Mucosa of rectum (tissue), 2 donors: ENCODE results near the gene FILIP1L.

Source experiments
- H3K27ac ChIP-seq, 2 donors: one replicate each; pipeline ENCODE4 v1.7.0; 2013; ENCODE audit warnings: inconsistent platforms in 2 of 2, low read depth in 2 of 2, low read length in 2 of 2
- H3K27me3 ChIP-seq, 2 donors: one replicate each; pipeline ENCODE4 v1.7.0; 2013; ENCODE audit warnings: low read length in 2 of 2; ENCODE audit not compliant: control insufficient read depth in 2 of 2, insufficient read depth in 2 of 2
- H3K36me3 ChIP-seq, 2 donors: one replicate each; pipeline ENCODE4 v1.7.0; 2013; ENCODE audit warnings: low read length in 2 of 2; ENCODE audit not compliant: control insufficient read depth in 2 of 2, insufficient read depth in 2 of 2
- H3K4me1 ChIP-seq, 2 donors: one replicate each; pipeline ENCODE4 v1.7.0; 2013; ENCODE audit warnings: low read length in 2 of 2, mild to moderate bottlenecking in 1 of 2; ENCODE audit not compliant: control insufficient read depth in 2 of 2, insufficient read depth in 2 of 2
- H3K4me3 ChIP-seq, 2 donors: one replicate each; pipeline ENCODE4 v1.7.0; 2013; ENCODE audit warnings: low read length in 2 of 2
- H3K9ac ChIP-seq, 2 donors: one replicate each; pipeline ENCODE4 v1.7.0; 2013; ENCODE audit warnings: low read length in 2 of 2, low read depth in 1 of 2, mild to moderate bottlenecking in 1 of 2
- H3K9me3 ChIP-seq, 2 donors: one replicate each; pipeline ENCODE4 v1.7.0; 2013; ENCODE audit warnings: low read length in 2 of 2; ENCODE audit not compliant: control insufficient read depth in 2 of 2
- donor health status: healthy.
- donor health status: Normal muscosa, but diverticular disease.

The FILIP1L gene

DNA sequence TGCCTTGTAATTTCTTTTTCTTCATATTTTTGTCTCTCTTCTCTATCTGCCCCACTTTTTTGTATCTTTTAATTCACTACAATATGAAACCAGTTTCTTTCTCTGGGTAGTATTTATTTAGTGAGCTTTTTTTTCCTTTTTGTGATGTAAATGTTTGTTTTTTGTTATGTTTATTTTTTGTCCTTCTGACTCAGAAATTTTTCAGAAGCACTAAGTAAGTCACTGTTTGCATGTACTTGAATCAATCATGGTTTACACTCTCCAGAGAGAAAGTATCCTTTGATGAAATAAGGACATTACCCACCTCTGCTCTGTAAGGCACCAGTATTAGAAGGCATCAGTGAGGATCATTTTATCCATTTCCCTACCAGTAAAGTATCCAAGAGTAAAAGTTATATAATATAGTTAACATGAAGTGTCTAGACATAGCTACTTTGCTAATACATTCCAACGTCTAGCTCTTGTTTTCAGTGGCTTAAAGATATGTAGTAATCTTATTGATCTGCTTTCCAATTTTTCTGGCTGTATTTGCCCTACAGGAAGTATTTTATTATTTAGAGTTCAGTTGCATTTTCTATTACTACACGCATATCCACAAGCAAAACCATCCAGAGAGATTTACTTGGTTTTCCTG lies 25.4 kb downstream of the FILIP1L start:
- H3K36me3 ChIP-seq: no peaks in the 10 kb centered on the region
- no peak overlapping the region for H3K9ac ChIP-seq
- peaks cover 0 to 4% of the 10 kb centered on the region in 2 donors for H3K4me1 ChIP-seq
- no peak overlapping the region for H3K27ac ChIP-seq
- no peak overlapping the region for H3K4me3 ChIP-seq
- no peaks in the 10 kb centered on the region for H3K27me3 ChIP-seq
- H3K9me3 ChIP-seq: no peaks in the 10 kb centered on the region

GRCh38 chr3:100087198-100087597 lies 27.1 kb downstream of the FILIP1L start:
- H3K27me3 ChIP-seq: no peaks in the 10 kb centered on the region
- peaks cover 0 to 4% of the 10 kb centered on the region in 2 donors for H3K4me1 ChIP-seq
- H3K36me3 ChIP-seq: no peaks in the 10 kb centered on the region
- peak overlapping the region in 1 of 2 donors; percentile 39 for H3K27ac ChIP-seq
- no peak overlapping the region for H3K4me3 ChIP-seq
- no peaks in the 10 kb centered on the region for H3K9me3 ChIP-seq
- H3K9ac ChIP-seq: no peak overlapping the region

- Histone ChIP-seq H3K4me3 (no peak overlapping the region), H3K9me3 (no peaks in the 10 kb centered on the region), H3K27me3 (no peaks in the 10 kb centered on the region), H3K9ac (no peak overlapping the region), H3K27ac (peak overlapping the region in 1 of 2 donors; percentile 39), H3K36me3 (no peaks in the 10 kb centered on the region), H3K4me1 (peaks cover 0 to 4% of the 10 kb centered on the region in 2 donors)
Observed at GRCh38 chr3:100086401-100086800, 27.9 kb downstream of the FILIP1L start.

- Histone ChIP-seq H3K4me1 (no peaks in the 10 kb centered on the region), H3K9ac (no peak overlapping the region), H3K9me3 (no peaks in the 10 kb centered on the region), H3K27ac (no peak overlapping the region), H3K27me3 (no peaks in the 10 kb centered on the region), H3K4me3 (no peak overlapping the region), H3K36me3 (no peaks in the 10 kb centered on the region)
Observed at GRCh38 chr3:100084100-100084806, 30.0 kb downstream of the FILIP1L start.

GRCh38 chr3:100083209-100083608 lies 31.1 kb downstream of the FILIP1L start:
- Histone ChIP-seq H3K4me1 (no peaks in the 10 kb centered on the region), H3K4me3 (no peak overlapping the region), H3K9ac (no peak overlapping the region), H3K9me3 (no peaks in the 10 kb centered on the region), H3K27me3 (no peaks in the 10 kb centered on the region), H3K27ac (no peak overlapping the region), H3K36me3 (no peaks in the 10 kb centered on the region)

- Histone ChIP-seq H3K36me3 (no peaks in the 10 kb centered on the region), H3K4me3 (no peak overlapping the region), H3K9me3 (no peaks in the 10 kb centered on the region), H3K9ac (no peak overlapping the region), H3K4me1 (no peaks in the 10 kb centered on the region), H3K27me3 (no peaks in the 10 kb centered on the region), H3K27ac (no peak overlapping the region)
Observed at GRCh38 chr3:100082714-100083113, 31.6 kb downstream of the FILIP1L start.

GRCh38 chr3:100081986-100082692 lies 32.2 kb downstream of the FILIP1L start:
- Histone ChIP-seq H3K9me3 (no peaks in the 10 kb centered on the region), H3K36me3 (no peaks in the 10 kb centered on the region), H3K27ac (no peak overlapping the region), H3K4me1 (peaks cover 0 to 3% of the 10 kb centered on the region in 2 donors), H3K27me3 (no peaks in the 10 kb centered on the region), H3K9ac (no peak overlapping the region), H3K4me3 (no peak overlapping the region)

DNA sequence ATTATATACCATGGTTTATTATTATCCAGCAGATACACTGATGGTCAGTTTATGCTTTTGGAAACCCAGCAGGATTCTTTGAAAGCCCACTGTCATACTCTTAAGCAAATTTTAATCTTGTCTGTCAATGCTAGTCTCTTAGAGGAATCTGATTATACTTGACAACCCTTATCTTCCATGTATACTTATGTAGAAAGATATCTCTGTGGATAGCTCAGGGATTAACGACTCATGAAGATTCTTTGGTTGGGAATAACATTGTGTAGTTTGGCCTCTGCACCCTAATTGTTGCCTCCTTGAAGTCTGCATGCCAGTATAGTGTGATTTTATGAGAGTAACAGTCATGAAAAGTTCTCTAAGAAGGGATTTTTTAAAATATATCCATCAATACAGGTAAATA lies 33.0 kb downstream of the FILIP1L start:
- Histone ChIP-seq H3K27ac (peak overlapping the region in 1 of 2 donors; percentile 34), H3K4me3 (no peak overlapping the region), H3K9me3 (no peaks in the 10 kb centered on the region), H3K4me1 (peaks cover under 1 to 11% of the 10 kb centered on the region in 2 donors), H3K9ac (no peak overlapping the region), H3K27me3 (no peaks in the 10 kb centered on the region), H3K36me3 (no peaks in the 10 kb centered on the region)

DNA sequence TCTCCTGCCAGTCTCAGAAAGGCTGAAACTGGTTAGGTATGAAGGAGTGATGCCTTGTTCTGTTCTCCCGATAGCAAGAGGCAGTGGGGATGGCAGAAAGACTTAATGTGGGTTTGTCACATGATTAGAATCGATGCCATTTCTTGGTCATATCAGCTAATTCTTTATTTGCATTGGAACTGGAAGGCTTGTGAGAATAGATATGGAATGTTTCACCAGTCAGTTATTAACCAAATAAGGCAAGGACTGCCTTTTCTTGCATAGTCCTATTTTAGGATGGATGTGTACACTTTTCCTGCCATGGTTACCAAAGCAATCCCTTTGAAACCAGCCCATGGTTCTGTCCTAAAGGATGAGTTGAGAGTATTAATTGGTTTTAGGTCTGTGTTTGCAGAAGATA lies 33.7 kb downstream of the FILIP1L start:
- Histone ChIP-seq H3K9ac (no peak overlapping the region), H3K4me3 (no peak overlapping the region), H3K27ac (peak overlapping the region in 1 of 2 donors; percentile 48), H3K9me3 (no peaks in the 10 kb centered on the region), H3K4me1 (peaks cover 4 to 15% of the 10 kb centered on the region in 2 donors), H3K36me3 (no peaks in the 10 kb centered on the region), H3K27me3 (no peaks in the 10 kb centered on the region)

DNA sequence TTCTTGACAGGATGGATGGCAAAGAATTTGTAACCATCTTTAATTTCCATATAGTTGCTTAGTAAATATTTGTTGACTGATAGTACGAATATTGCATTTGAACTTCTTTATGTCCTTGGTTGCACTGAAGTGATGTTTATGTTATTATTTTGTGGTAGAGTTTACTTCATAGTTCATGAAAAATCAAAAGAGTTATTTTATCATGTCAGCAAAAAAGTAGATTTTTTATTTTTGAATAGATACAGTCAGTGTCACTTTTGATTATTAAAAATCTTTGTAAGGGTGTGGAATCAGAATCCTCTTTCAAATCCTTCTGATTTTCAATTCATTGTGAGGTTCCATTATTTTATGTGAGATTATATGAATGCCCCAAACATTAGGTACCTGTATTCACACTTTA lies 35.0 kb downstream of the FILIP1L start:
- Histone ChIP-seq H3K4me1 (peaks cover 4 to 15% of the 10 kb centered on the region in 2 donors), H3K4me3 (no peak overlapping the region), H3K9ac (no peak overlapping the region), H3K9me3 (no peaks in the 10 kb centered on the region), H3K27me3 (no peaks in the 10 kb centered on the region), H3K36me3 (no peaks in the 10 kb centered on the region), H3K27ac (no peak overlapping the region)
